Stimulated activated CD4-positive, alpha-beta T cell treated with anti-CD3 and anti-CD28 coated beads, Interleukin-4, amount 100 ng/mL, for 48 hours (primary cell): ENCODE results near the gene ARMC9.

ENCODE experiments used
- DNase-seq, 2 donors: peaks; one replicate each; pipeline ENCODE4 v3.0.0-alpha.2; 2020; ENCODE audit warnings: low read depth in 2 of 2

The ARMC9 gene

GRCh38 chr2:231315896-231316295 is 117.5 kb downstream of the ARMC9 start:
- no peak for DNase-seq

GRCh38 chr2:231317579-231317978 is 119.1 kb downstream of the ARMC9 start:
- no peak for DNase-seq

GRCh38 chr2:231318436-231318835 is 120.0 kb downstream of the ARMC9 start:
- DNase-seq: no peak

- no peak for DNase-seq
Observed at GRCh38 chr2:231318954-231319353, 120.5 kb downstream of the ARMC9 start.

- DNase-seq: no peak
Observed at GRCh38 chr2:231319867-231320266, 121.4 kb downstream of the ARMC9 start.

- DNase-seq: no peak
Observed at GRCh38 chr2:231321021-231321420, 122.6 kb downstream of the ARMC9 start.

- DNase-seq: no peak
Observed at GRCh38 chr2:231321556-231322334, 123.3 kb downstream of the ARMC9 start.

GRCh38 chr2:231323316-231323715 is 124.9 kb downstream of the ARMC9 start:
- no peak for DNase-seq

- no peak for DNase-seq
Observed at GRCh38 chr2:231325826-231326225, 127.4 kb downstream of the ARMC9 start.

- DNase-seq: no peak
Observed at GRCh38 chr2:231326404-231326803, 128.0 kb downstream of the ARMC9 start.

- no peak for DNase-seq
Observed at GRCh38 chr2:231330311-231330710, 131.9 kb downstream of the ARMC9 start.

GRCh38 chr2:231331533-231331932 is 133.1 kb downstream of the ARMC9 start:
- DNase-seq: no peak

- no peak for DNase-seq
Observed at GRCh38 chr2:231332388-231332787, 134.0 kb downstream of the ARMC9 start.

- DNase-seq: no peak
Observed at GRCh38 chr2:231332872-231333500, 134.6 kb downstream of the ARMC9 start.

GRCh38 chr2:231334179-231334930 is 135.9 kb downstream of the ARMC9 start:
- DNase-seq: no peak

- DNase-seq: no peak
Observed at GRCh38 chr2:231334981-231335380, 136.6 kb downstream of the ARMC9 start.

GRCh38 chr2:231335591-231335990 is 137.2 kb downstream of the ARMC9 start:
- DNase-seq: no peak

- DNase-seq: no peak
Observed at GRCh38 chr2:231336236-231336635, 137.8 kb downstream of the ARMC9 start.

- no peak for DNase-seq
Observed at GRCh38 chr2:231336700-231337099, 138.3 kb downstream of the ARMC9 start.

- DNase-seq: no peak
Observed at GRCh38 chr2:231337807-231338759, 139.7 kb downstream of the ARMC9 start.

GRCh38 chr2:231339316-231339715 is 140.9 kb downstream of the ARMC9 start:
- DNase-seq: no peak

- DNase-seq: no peak
Observed at GRCh38 chr2:231341100-231341499, 142.7 kb downstream of the ARMC9 start.
